HCT116 (cell line): ENCODE measurements around the gene TADA3. TPM values are rescaled to one million over a fixed set of nuclear protein-coding genes. Genes with fewer than 3 reads are reported as not detected.

Experiments used
- ATAC-seq: fragments of 200-7000 bp; cut with Tn5 transposase; 2 replicates; pipeline ENCODE4 v1.9.1; 2020; ENCODE audit warnings: mild to moderate bottlenecking, moderate library complexity
- BruUV-seq: library from RNA; stranded (reverse); fragments of 400-500 nt; replicated peaks from 2 replicates; lab custom pipeline; 2021; lab: Mats Ljungman, UMichigan
- CTCF ChIA-PET: fragments of 300-600 bp; sonication (Branson Sonifier 250); formaldehyde crosslinking; loops from one replicate; lab custom pipeline; 2021; ENCODE audit warnings: antibody characterized with exemption; lab: Charles Lee
- POLR2A ChIA-PET: fragments of 300-600, 350-600 bp; sonication (Branson Sonifier 250); formaldehyde crosslinking; loops from one replicate; lab custom pipeline; 2021; ENCODE audit warnings: antibody characterized with exemption; lab: Charles Lee
- RAD21 ChIA-PET, 2 experiments: fragments of 300-600 bp; sonication (Branson Sonifier 250); formaldehyde crosslinking; loops; one replicate each; lab custom pipeline; 2023; ENCODE audit warnings: low total read pairs in 2 of 2; ENCODE audit not compliant: uncharacterized antibody in 2 of 2, unreplicated experiment in 2 of 2, low non-redundant PET in 1 of 2; lab: Charles Lee
- DNase-seq: peaks from one replicate; pipeline ENCODE4 v3.0.0-alpha.2; 2010; ENCODE audit warnings: low read depth, low spot score
- H2AFZ ChIP-seq: fragments of 200-600 bp; shearing (Covaris generic), sonication (generic); 2 replicates; pipeline ENCODE4 v1.6.1; 2017; ENCODE audit warnings: low read depth, mixed run types, mixed read lengths, antibody characterized with exemption, low read length; ENCODE audit not compliant: poor library complexity, severe bottlenecking
- H3K27ac ChIP-seq: 2 replicates; pipeline ENCODE4 v1.5.1; 2012; ENCODE audit warnings: low read depth, low read length
- H3K27me3 ChIP-seq: fragments of 200-600 bp; sonication (generic); 2 replicates; pipeline ENCODE4 v1.6.1; 2016; ENCODE audit warnings: mixed run types, low read length, mixed read lengths; ENCODE audit not compliant: insufficient read depth
- H3K36me3 ChIP-seq, 2 experiments: fragments of 200-500 bp in 1 of 2; fragments of 200-600 bp in 1 of 2; sonication (Bioruptor generic) in 1 of 2; sonication (generic) in 1 of 2; 2 replicates each; pipeline versions ENCODE4 v1.5.1 to v1.6.1; 2014 to 2016; ENCODE audit warnings: low read length in 2 of 2, inconsistent platforms in 1 of 2, mixed read lengths in 1 of 2, mixed run types in 1 of 2; ENCODE audit not compliant: insufficient read depth in 2 of 2, control insufficient read depth in 1 of 2
- H3K4me1 ChIP-seq, 2 experiments: fragments of 200-600 bp in 1 of 2; sonication (generic) in 1 of 2; 2 replicates each; pipeline versions ENCODE4 v1.5.1 to v1.6.1; 2012 to 2017; ENCODE audit warnings: low read length in 2 of 2, inconsistent platforms in 1 of 2, mild to moderate bottlenecking in 1 of 2, mixed read lengths in 1 of 2, mixed run types in 1 of 2, moderate library complexity in 1 of 2; ENCODE audit not compliant: insufficient read depth in 2 of 2, control insufficient read depth in 1 of 2
- H3K4me2 ChIP-seq: fragments of 200-600 bp; sonication (generic); 2 replicates; pipeline ENCODE4 v1.6.1; 2017; ENCODE audit warnings: mixed run types, low read length, mixed read lengths
- H3K4me3 ChIP-seq, 2 experiments: fragments of 200-600 bp in 1 of 2; sonication (generic) in 1 of 2; replicated peaks in 1 of 2; 2 replicates each; pipeline ENCODE4 v1.5.1; 2011 to 2016; ENCODE audit warnings: low read length in 2 of 2, control low read depth in 1 of 2, low read depth in 1 of 2, mild to moderate bottlenecking in 1 of 2, mixed read lengths in 1 of 2, mixed run types in 1 of 2
- H3K79me2 ChIP-seq: fragments of 200-600 bp; sonication (generic); 2 replicates; pipeline ENCODE4 v1.6.1; 2017; ENCODE audit warnings: mild to moderate bottlenecking, mixed run types, low read length, moderate library complexity, mixed read lengths; ENCODE audit not compliant: insufficient read depth
- H3K9ac ChIP-seq: fragments of 200-600 bp; sonication (generic); 2 replicates; pipeline ENCODE4 v1.6.1; 2016; ENCODE audit warnings: low read length, mixed read lengths
- H3K9me2 ChIP-seq: fragments of 200-600 bp; sonication (generic), shearing (Covaris generic); 2 replicates; pipeline ENCODE4 v1.6.1; 2017; ENCODE audit warnings: mixed run types, mild to moderate bottlenecking, moderate library complexity; ENCODE audit not compliant: insufficient read depth
- H3K9me3 ChIP-seq, 2 experiments: fragments of 200-500 bp in 1 of 2; fragments of 200-600 bp in 1 of 2; sonication (Bioruptor generic) in 1 of 2; sonication (generic) in 1 of 2; 2 replicates each; pipeline ENCODE4 v1.6.1; 2014 to 2017; ENCODE audit warnings: low read length in 2 of 2, mixed read lengths in 2 of 2, inconsistent platforms in 1 of 2, low read depth in 1 of 2, mild to moderate bottlenecking in 1 of 2, mixed run types in 1 of 2, moderate library complexity in 1 of 2; ENCODE audit not compliant: control insufficient read depth in 1 of 2, insufficient read depth in 1 of 2
- H4K20me1 ChIP-seq: fragments of 200-600 bp; sonication (generic), shearing (Covaris generic); 2 replicates; pipeline ENCODE4 v1.6.1; 2017; ENCODE audit warnings: mixed run types, mild to moderate bottlenecking, moderate library complexity; ENCODE audit not compliant: insufficient read depth
- CEBPB ChIP-seq: IDR thresholded peaks from 2 replicates; pipeline ENCODE4 v1.6.1; 2012; ENCODE audit warnings: low read depth
- EGR1 ChIP-seq: IDR thresholded peaks from 2 replicates; pipeline ENCODE4 v1.6.1; 2012; ENCODE audit warnings: low read depth
- EZH2phosphoT487 ChIP-seq: fragments of 200-600 bp; IDR thresholded peaks from 2 replicates; pipeline ENCODE4 v1.6.1; 2018; ENCODE audit warnings: antibody characterized with exemption, borderline replicate concordance
- JUND ChIP-seq: IDR thresholded peaks from 2 replicates; pipeline ENCODE4 v1.6.1; 2012
- POLR2A ChIP-seq: IDR thresholded peaks from 2 replicates; pipeline ENCODE4 v1.7.0; 2011; ENCODE audit warnings: borderline replicate concordance; ENCODE audit not compliant: insufficient read depth, insufficient read length; ENCODE audit errors: extremely low read depth
- POLR2AphosphoS5 ChIP-seq: IDR thresholded peaks from 2 replicates; pipeline ENCODE4 v1.6.1; 2011; ENCODE audit warnings: mild to moderate bottlenecking, low read depth, low read length, moderate library complexity
- RAD21 ChIP-seq: IDR thresholded peaks from 2 replicates; pipeline ENCODE4 v1.6.1; 2012; ENCODE audit warnings: low read depth, mild to moderate bottlenecking
- SIN3A ChIP-seq: IDR thresholded peaks from 2 replicates; pipeline ENCODE4 v1.6.1; 2012; ENCODE audit warnings: low read depth
- SP1 ChIP-seq: IDR thresholded peaks from 2 replicates; pipeline ENCODE4 v1.6.1; 2012; ENCODE audit warnings: low read depth
- SRF ChIP-seq: IDR thresholded peaks from 2 replicates; pipeline ENCODE4 v1.6.1; 2012; ENCODE audit warnings: low read depth
- TCF7L2 ChIP-seq: IDR thresholded peaks from 2 replicates; pipeline ENCODE4 v1.7.0; 2011; ENCODE audit warnings: borderline replicate concordance, inconsistent platforms; ENCODE audit not compliant: insufficient read depth, insufficient read length; ENCODE audit errors: extremely low read depth
- YY1 ChIP-seq: IDR thresholded peaks from 2 replicates; pipeline ENCODE4 v1.6.1; 2011; ENCODE audit warnings: low read length, low read depth, moderate library complexity, mild to moderate bottlenecking; ENCODE audit not compliant: insufficient replicate concordance; ENCODE audit errors: extremely low read depth
- ZFX ChIP-seq: fragments of 450-650 bp; IDR thresholded peaks from 2 replicates; pipeline ENCODE4 v1.6.1; 2017
- ZNF274 ChIP-seq: fragments of 200-500 bp; sonication (Bioruptor generic); IDR thresholded peaks from 2 replicates; pipeline ENCODE4 v1.6.1; 2014; ENCODE audit warnings: mild to moderate bottlenecking, low read depth, low read length, inconsistent platforms
- intact Hi-C: fragments of 100-400 bp; cut with micrococcal nuclease; formaldehyde crosslinking; loops from 2 replicates; pipeline ENCODE4 v1.10.0; 2022
- total RNA-seq: library from RNA; stranded (reverse); gene quantifications from one replicate; pipeline ENCODE4 v1.2.1, GENCODE V29; 2021; ENCODE audit not compliant: unreplicated experiment
- TF ChIP-seq, protein P1 (sequence below): IDR thresholded peaks from 2 replicates; pipeline ENCODE4 v1.6.1; 2012
- TF ChIP-seq, protein P2 (sequence below): IDR thresholded peaks from 2 replicates; pipeline ENCODE4 v1.6.1; 2012; ENCODE audit warnings: low read depth
- TF ChIP-seq, protein P3 (sequence below), 3 experiments: fragments of 200-600 bp in 1 of 3; sonication (generic) in 1 of 3; IDR thresholded peaks in 2 of 3; conservative IDR thresholded peaks in 1 of 3; 2 replicates each; pipeline ENCODE4 v1.5.1; 2012 to 2017; ENCODE audit warnings: low read depth in 2 of 3, low read length in 2 of 3, antibody characterized with exemption in 1 of 3, borderline replicate concordance in 1 of 3, control low read depth in 1 of 3, mild to moderate bottlenecking in 1 of 3, mixed read lengths in 1 of 3, mixed run types in 1 of 3, moderate library complexity in 1 of 3; ENCODE audit not compliant: insufficient read depth in 1 of 3
- TF ChIP-seq, protein P4 (sequence below): IDR thresholded peaks from 2 replicates; pipeline ENCODE4 v1.6.1; 2011; ENCODE audit warnings: mild to moderate bottlenecking, low read length, moderate library complexity; ENCODE audit not compliant: insufficient replicate concordance; ENCODE audit errors: extremely low read depth
- TF ChIP-seq, protein P5 (sequence below): IDR thresholded peaks from 2 replicates; pipeline ENCODE4 v1.6.1; 2012

TADA3 gene
- total RNA-seq, 1 experiment from 2014 or later, result 72.0 TPM

DNA sequence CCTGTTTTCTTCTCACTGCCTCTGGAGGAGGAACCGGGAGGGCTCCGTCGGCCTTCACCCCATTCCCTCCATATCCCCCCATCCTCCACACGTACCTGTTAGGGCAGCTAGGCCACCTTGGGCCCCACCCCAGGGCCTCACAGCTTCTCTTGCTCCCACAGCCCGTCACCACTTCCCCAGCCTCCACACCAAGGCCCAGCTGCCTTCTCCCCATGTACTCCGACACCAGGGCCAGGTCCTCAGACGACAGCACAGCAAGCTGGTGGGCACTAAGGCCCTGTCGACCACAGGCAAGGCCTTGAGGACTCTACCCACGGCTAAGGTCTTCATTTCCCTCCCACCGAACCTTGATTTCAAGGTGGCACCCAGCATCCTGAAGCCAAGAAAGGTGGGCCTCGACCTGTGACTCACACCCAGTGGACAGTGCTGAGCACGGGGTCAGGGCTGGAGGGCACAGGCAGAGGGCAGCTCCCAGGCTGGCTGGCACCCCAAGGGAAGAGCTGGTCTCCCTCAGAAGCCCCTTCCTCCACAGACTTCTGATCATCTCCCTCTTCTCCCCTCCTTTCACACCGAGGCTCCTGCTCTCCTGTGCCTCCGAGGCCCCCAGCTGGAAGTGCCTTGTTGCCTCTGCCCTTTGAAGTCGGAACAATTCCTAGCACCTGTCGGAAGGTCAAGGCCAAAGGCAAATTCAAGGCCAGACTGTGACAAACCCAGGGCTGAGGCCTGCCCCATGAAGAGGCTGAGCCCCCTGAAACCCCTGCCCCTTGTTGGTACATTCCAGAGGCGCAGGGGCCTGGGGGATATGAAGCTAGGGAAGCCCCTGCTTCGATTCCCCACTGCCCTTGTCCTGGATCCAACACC lies 42.5 kb upstream of the TADA3 start:
- H3K27me3 ChIP-seq, result no peaks in the 10 kb centered on the region
- no peak overlapping the region for H2AFZ ChIP-seq
- H3K9me3 ChIP-seq, result no peaks in the 10 kb centered on the region
- H3K27ac ChIP-seq, result no peak overlapping the region
- RAD21 ChIA-PET, result no interaction called here
- TF ChIP-seq SP1 (no peak), JUND (no peak), ZNF274 (no peak), EZH2phosphoT487 (no peak), EGR1 (no peak), TCF7L2 (no peak), YY1 (no peak), POLR2AphosphoS5 (no peak), POLR2A (no peak), SRF (no peak), ZFX (no peak), CEBPB (no peak), RAD21 (no peak), SIN3A (no peak)
- TF ChIP-seq, protein P1, sequence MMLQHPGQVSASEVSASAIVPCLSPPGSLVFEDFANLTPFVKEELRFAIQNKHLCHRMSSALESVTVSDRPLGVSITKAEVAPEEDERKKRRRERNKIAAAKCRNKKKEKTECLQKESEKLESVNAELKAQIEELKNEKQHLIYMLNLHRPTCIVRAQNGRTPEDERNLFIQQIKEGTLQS, result no peak
- TF ChIP-seq, protein P2, sequence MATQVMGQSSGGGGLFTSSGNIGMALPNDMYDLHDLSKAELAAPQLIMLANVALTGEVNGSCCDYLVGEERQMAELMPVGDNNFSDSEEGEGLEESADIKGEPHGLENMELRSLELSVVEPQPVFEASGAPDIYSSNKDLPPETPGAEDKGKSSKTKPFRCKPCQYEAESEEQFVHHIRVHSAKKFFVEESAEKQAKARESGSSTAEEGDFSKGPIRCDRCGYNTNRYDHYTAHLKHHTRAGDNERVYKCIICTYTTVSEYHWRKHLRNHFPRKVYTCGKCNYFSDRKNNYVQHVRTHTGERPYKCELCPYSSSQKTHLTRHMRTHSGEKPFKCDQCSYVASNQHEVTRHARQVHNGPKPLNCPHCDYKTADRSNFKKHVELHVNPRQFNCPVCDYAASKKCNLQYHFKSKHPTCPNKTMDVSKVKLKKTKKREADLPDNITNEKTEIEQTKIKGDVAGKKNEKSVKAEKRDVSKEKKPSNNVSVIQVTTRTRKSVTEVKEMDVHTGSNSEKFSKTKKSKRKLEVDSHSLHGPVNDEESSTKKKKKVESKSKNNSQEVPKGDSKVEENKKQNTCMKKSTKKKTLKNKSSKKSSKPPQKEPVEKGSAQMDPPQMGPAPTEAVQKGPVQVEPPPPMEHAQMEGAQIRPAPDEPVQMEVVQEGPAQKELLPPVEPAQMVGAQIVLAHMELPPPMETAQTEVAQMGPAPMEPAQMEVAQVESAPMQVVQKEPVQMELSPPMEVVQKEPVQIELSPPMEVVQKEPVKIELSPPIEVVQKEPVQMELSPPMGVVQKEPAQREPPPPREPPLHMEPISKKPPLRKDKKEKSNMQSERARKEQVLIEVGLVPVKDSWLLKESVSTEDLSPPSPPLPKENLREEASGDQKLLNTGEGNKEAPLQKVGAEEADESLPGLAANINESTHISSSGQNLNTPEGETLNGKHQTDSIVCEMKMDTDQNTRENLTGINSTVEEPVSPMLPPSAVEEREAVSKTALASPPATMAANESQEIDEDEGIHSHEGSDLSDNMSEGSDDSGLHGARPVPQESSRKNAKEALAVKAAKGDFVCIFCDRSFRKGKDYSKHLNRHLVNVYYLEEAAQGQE, result no peak
- TF ChIP-seq, protein P3, sequence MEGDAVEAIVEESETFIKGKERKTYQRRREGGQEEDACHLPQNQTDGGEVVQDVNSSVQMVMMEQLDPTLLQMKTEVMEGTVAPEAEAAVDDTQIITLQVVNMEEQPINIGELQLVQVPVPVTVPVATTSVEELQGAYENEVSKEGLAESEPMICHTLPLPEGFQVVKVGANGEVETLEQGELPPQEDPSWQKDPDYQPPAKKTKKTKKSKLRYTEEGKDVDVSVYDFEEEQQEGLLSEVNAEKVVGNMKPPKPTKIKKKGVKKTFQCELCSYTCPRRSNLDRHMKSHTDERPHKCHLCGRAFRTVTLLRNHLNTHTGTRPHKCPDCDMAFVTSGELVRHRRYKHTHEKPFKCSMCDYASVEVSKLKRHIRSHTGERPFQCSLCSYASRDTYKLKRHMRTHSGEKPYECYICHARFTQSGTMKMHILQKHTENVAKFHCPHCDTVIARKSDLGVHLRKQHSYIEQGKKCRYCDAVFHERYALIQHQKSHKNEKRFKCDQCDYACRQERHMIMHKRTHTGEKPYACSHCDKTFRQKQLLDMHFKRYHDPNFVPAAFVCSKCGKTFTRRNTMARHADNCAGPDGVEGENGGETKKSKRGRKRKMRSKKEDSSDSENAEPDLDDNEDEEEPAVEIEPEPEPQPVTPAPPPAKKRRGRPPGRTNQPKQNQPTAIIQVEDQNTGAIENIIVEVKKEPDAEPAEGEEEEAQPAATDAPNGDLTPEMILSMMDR (IDR thresholded peaks at IDR 0.05 in 2 of 3, conservative IDR thresholded peaks at IDR 0.05 in 1 of 3; ENCODE audit: borderline replicate concordance in 1 of 3, insufficient read depth in 1 of 3, low read depth in 2 of 3, low read length in 2 of 3), result no peak
- TF ChIP-seq, protein P4, sequence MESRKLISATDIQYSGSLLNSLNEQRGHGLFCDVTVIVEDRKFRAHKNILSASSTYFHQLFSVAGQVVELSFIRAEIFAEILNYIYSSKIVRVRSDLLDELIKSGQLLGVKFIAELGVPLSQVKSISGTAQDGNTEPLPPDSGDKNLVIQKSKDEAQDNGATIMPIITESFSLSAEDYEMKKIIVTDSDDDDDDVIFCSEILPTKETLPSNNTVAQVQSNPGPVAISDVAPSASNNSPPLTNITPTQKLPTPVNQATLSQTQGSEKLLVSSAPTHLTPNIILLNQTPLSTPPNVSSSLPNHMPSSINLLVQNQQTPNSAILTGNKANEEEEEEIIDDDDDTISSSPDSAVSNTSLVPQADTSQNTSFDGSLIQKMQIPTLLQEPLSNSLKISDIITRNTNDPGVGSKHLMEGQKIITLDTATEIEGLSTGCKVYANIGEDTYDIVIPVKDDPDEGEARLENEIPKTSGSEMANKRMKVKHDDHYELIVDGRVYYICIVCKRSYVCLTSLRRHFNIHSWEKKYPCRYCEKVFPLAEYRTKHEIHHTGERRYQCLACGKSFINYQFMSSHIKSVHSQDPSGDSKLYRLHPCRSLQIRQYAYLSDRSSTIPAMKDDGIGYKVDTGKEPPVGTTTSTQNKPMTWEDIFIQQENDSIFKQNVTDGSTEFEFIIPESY, result no peak
- TF ChIP-seq, protein P5, sequence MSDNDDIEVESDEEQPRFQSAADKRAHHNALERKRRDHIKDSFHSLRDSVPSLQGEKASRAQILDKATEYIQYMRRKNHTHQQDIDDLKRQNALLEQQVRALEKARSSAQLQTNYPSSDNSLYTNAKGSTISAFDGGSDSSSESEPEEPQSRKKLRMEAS, result no peak
- intact Hi-C loops, result no loop called here
- no peak overlapping the region for H3K9ac ChIP-seq
- no peaks in the 10 kb centered on the region for H3K4me1 ChIP-seq
- no peaks in the 10 kb centered on the region for H3K79me2 ChIP-seq
- no TSS peak for BruUV-seq
- ATAC-seq (no peak), DNase-seq (no peak)
- H3K9me2 ChIP-seq, result no peaks in the 10 kb centered on the region
- no peak overlapping the region for H3K4me2 ChIP-seq
- H3K36me3 ChIP-seq, result peaks cover 8 to 9% of the 10 kb centered on the region in 2 experiments; a peak in 3 of 4 replicates
- POLR2A ChIA-PET, result no interaction called here
- H3K4me3 ChIP-seq, result no peak overlapping the region
- CTCF ChIA-PET, result no interaction called here
- H4K20me1 ChIP-seq, result no peaks in the 10 kb centered on the region
